HG02884 (cell line): ENCODE data around the gene BAZ2B.

Source experiments
- ATAC-seq: cut with Tn5 transposase; IDR thresholded peaks from one replicate; pipeline ENCODE4 v1.9.1; 2021; ENCODE audit warnings: mild to moderate bottlenecking, moderate library complexity; ENCODE audit not compliant: unreplicated experiment

The BAZ2B gene

DNA sequence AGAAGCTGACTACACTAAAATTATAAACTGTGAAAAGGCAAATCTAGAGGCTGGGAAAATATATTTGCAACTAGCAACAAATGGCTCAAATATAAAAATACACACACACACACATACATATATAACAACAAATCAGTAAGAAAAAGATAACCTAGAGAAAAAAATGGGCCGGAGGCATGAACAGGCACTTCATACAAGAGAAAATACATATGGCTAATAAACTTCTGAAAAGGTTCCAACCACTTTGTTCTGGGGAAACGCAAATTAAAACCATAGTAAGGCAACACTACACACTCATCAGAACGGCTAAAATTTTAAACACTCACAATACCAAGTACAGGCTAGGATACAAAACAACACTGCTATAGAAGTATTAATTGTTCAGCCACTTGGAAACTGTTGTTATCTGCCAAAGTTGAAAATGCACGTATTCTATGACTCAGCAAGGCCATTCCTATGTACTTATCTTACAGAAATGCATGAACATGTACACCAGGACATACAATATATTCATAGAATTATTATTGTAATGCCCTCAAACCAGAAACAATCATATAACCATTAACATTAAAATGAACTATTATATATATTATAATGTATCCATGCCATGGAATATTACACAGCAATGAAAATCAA, 345.5 kb downstream of the BAZ2B start:
- no peak for ATAC-seq
